Peyer's patch (tissue), 4 donors: ENCODE measurements around the gene HECTD2.
"Not testable (repeated sequence)": the region's sequence is repeated elsewhere in the genome, so short reads cannot be mapped to it uniquely, and the experiment has no call there.

Experiments used
- POLR2A ChIP-seq, 2 donors: fragments of 450-650 bp; IDR thresholded peaks; one replicate each; pipeline ENCODE4 v1.5.1; 2017; ENCODE audit warnings: antibody characterized with exemption in 2 of 2, mild to moderate bottlenecking in 2 of 2, moderate library complexity in 2 of 2
- TF ChIP-seq, protein P1 (sequence below), 6 experiments: fragments of 450-650 bp in 4 of 6; fragments of 200-600 bp in 2 of 6; sonication (generic) in 1 of 6; IDR thresholded peaks; one replicate each; pipeline ENCODE4 v1.5.1; 2017 to 2019; ENCODE audit warnings: antibody characterized with exemption in 6 of 6, mild to moderate bottlenecking in 3 of 6, moderate library complexity in 1 of 6

DNA sequence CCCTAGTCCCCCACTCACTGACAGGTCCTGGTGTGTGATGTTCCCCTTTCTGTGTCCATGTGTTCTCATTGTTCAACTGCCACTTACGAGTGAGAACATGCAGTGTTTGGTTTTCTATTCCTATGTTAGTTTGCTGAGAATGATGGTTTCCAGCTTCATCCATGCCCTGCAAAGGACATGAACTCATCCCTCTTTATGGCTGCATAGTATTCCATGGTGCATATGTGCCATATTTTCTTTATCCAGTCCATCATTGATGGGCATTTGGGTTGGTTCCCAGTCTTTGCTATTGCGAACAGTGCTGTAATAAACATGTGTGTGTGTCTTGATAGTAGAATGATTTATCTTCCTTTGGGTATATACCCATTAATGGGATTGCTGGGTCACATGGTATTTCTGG, 28.1 kb downstream of the HECTD2 start:
- TF ChIP-seq, protein P1, sequence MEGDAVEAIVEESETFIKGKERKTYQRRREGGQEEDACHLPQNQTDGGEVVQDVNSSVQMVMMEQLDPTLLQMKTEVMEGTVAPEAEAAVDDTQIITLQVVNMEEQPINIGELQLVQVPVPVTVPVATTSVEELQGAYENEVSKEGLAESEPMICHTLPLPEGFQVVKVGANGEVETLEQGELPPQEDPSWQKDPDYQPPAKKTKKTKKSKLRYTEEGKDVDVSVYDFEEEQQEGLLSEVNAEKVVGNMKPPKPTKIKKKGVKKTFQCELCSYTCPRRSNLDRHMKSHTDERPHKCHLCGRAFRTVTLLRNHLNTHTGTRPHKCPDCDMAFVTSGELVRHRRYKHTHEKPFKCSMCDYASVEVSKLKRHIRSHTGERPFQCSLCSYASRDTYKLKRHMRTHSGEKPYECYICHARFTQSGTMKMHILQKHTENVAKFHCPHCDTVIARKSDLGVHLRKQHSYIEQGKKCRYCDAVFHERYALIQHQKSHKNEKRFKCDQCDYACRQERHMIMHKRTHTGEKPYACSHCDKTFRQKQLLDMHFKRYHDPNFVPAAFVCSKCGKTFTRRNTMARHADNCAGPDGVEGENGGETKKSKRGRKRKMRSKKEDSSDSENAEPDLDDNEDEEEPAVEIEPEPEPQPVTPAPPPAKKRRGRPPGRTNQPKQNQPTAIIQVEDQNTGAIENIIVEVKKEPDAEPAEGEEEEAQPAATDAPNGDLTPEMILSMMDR (IDR thresholded peaks at IDR 0.05): not testable (repeated sequence)
- not testable (repeated sequence) for TF ChIP-seq POLR2A (IDR thresholded peaks at IDR 0.05)
